NCI-H446 treated with DMSO at 0.1 percent for 48 hours (cell line): ENCODE measurements around the gene CAPRIN2.

Source experiments
- DNase-seq: peaks from one replicate; lab custom pipeline; 2025; lab: John Stamatoyannopoulos, UW

The CAPRIN2 gene

GRCh38 chr12:30754750-30755394, at the start of gene CAPRIN2:
Gene CAPRIN2, minus strand, starts transcription at chr12:30754951. Its CDS starts 1,431 bp downstream, at chr12:30753520.
- peak; percentile 86 for DNase-seq

- no peak for DNase-seq
These were observed 42.9 kb upstream of the CAPRIN2 start for GRCh38 chr12:30797689-30798088.

GRCh38 chr12:30796891-30797371, 42.2 kb upstream of the CAPRIN2 start:
- no peak for DNase-seq

- DNase-seq = no peak
These were observed 41.6 kb upstream of the CAPRIN2 start for GRCh38 chr12:30796313-30796780.

GRCh38 chr12:30795410-30796312, 40.9 kb upstream of the CAPRIN2 start:
- DNase-seq = no peak

GRCh38 chr12:30794591-30795409, 40.0 kb upstream of the CAPRIN2 start:
- DNase-seq = no peak

GRCh38 chr12:30794020-30794419, 39.3 kb upstream of the CAPRIN2 start:
- DNase-seq = no peak

GRCh38 chr12:30792648-30793499, 38.1 kb upstream of the CAPRIN2 start:
- DNase-seq = no peak

GRCh38 chr12:30792085-30792484, 37.3 kb upstream of the CAPRIN2 start:
- no peak for DNase-seq

- DNase-seq = no peak
These were observed 34.0 kb upstream of the CAPRIN2 start for GRCh38 chr12:30788754-30789153.

- no peak for DNase-seq
These were observed 30.9 kb upstream of the CAPRIN2 start for GRCh38 chr12:30785630-30786029.

- no peak for DNase-seq
These were observed 29.8 kb upstream of the CAPRIN2 start for GRCh38 chr12:30784508-30784907.

GRCh38 chr12:30783946-30784345, 29.2 kb upstream of the CAPRIN2 start:
- DNase-seq = no peak

GRCh38 chr12:30782316-30783173, 27.8 kb upstream of the CAPRIN2 start:
- no peak for DNase-seq

- no peak for DNase-seq
These were observed 24.8 kb upstream of the CAPRIN2 start for GRCh38 chr12:30779578-30779977.

- no peak for DNase-seq
These were observed 24.4 kb upstream of the CAPRIN2 start for GRCh38 chr12:30779178-30779577.

- no peak for DNase-seq
These were observed 19.8 kb upstream of the CAPRIN2 start for GRCh38 chr12:30774599-30774998.

GRCh38 chr12:30769802-30770201, 15.1 kb upstream of the CAPRIN2 start:
- DNase-seq = no peak

GRCh38 chr12:30764251-30764650, 9.5 kb upstream of the CAPRIN2 start:
- DNase-seq = no peak

- DNase-seq = no peak
These were observed 8.3 kb upstream of the CAPRIN2 start for GRCh38 chr12:30763053-30763452.
